NCI-H2227 treated with DMSO at 0.1 percent for 48 hours (cell line): ENCODE results near the gene E2F7.

Experiments
- DNase-seq: peaks from one replicate; lab custom pipeline; 2025; lab: John Stamatoyannopoulos, UW

Gene E2F7

GRCh38 chr12:77016606-77017005, 48.8 kb downstream of the E2F7 start:
- DNase-seq = no peak

- DNase-seq = no peak
Measured at GRCh38 chr12:77013091-77013490, 52.3 kb downstream of the E2F7 start.

- peak; percentile 98 for DNase-seq
Measured at GRCh38 chr12:77010691-77011548, 54.4 kb downstream of the E2F7 start.

DNA sequence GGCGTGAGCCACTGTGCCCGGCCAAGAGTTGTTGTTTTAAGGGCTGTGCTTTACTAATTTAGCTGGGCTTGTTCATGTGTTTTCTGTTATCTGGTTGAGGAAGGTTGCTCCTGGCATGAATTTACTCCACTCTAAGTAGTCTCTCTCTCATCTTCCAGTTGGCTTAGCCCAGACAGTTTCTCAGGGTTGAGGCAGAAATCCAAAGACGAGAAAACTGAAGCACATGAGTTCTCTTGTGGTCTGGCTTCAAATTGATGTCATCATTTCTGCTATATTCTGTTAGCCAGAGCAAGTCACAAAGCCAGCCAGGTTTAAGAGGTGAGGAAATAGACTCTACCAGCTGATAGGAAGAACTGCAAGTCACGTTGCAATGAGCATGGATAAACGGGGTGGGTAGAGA, 57.9 kb downstream of the E2F7 start:
- no peak for DNase-seq

- no peak for DNase-seq
Measured at GRCh38 chr12:77005611-77006098, 59.7 kb downstream of the E2F7 start.

GRCh38 chr12:77003914-77004313, 61.5 kb downstream of the E2F7 start:
- no peak for DNase-seq

GRCh38 chr12:77003246-77003645, 62.1 kb downstream of the E2F7 start:
- no peak for DNase-seq

- no peak for DNase-seq
Measured at GRCh38 chr12:77002382-77002781, 63.0 kb downstream of the E2F7 start.

DNA sequence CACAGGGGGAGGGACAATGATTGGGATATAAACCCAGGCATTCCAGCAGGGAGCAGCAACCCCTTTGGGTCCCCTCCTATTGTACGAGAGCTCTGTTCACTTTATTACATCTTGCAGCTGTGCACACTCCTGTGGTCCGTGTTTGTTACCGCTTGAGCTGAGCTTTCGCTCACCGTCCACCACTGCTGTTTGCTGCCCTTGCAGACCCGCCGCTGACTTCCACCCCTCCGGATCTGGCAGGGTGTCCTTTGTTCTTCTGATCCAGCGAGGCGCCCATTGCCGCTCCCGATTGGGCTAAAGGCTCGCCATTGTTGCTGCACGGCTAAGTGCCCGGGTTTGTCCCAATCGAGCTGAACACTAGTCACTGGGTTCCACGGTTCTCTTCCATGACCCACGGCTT, 64.1 kb downstream of the E2F7 start:
- peak; percentile 77 for DNase-seq

GRCh38 chr12:76998908-76999556, 66.3 kb downstream of the E2F7 start:
- DNase-seq = peak; percentile 75

GRCh38 chr12:76998386-76998785, 67.0 kb downstream of the E2F7 start:
- no peak for DNase-seq

DNA sequence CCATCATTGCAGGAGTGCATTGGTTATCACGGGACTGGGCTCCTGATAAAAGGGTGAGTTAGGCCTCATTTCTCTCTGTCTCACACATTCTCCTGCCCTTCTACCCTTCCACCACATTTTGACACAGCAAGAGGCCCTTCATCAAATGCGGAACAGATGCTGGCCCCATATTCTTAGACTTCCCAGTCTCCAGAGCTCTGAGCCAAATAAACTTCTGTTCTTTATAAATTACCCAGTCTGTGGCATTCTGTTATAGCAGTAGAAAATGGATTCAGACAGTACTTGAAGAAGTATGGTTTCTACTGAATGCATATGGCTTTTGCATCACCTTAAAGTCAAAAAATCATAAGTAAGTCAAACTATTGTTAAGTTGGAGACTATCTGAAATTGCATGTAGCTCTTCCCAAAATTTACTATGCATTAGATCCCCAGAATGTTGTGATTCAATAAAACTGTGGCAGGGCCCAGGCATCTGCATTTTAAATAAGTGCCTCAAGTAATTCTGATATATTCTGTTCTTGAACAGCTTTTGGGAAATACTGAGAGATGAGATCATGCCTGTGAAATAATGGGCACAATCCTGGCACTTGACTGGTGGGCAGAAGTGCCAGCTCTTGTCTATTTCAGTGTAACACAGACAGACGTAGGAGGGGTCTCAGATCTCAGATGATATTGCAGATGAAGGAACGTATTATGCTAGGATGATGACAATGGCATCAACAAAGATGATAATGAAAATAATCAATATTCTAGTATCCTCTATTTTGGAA, 68.2 kb downstream of the E2F7 start:
- DNase-seq = no peak

DNA sequence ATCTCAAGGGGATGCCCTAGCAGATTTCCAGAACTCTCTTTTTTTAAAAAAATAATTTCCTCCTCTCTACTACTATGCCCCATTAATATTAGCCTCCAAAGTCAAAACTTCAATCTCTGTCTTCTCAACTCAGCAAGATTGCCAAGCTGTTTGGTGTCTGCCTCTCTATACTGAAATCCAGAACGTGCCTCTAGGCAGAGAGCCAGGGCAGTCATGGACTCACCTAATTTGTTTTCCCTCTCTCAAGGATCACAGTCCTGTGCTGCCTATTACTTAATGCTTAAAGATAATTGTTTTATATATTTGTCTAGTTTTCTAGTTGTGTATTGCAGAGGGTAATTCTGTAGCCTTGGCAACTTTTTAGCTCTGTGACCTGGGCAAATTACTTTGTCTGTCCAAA, 74.7 kb downstream of the E2F7 start:
- no peak for DNase-seq

DNA sequence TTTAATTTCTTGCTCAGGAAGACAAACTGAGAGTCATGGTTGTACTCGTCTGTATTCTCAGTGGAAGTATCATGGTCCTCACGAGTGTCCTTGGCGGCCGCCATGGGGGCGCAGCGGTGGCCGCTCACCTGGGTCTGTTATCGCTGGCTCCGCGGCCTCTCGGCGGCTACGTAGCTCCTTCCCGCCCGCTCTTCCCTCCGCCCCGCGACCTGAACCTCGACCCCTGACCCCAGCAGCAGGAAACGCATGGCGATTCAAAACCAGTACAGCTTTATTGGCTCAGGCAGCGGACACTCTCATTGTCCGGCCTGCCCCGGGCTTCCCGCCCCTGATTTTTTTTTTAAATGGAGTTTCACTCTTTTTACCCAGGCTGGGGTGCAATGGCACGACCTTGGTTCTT, 80.8 kb downstream of the E2F7 start:
- DNase-seq = no peak

GRCh38 chr12:76983420-76983819, 81.9 kb downstream of the E2F7 start:
- no peak for DNase-seq

DNA sequence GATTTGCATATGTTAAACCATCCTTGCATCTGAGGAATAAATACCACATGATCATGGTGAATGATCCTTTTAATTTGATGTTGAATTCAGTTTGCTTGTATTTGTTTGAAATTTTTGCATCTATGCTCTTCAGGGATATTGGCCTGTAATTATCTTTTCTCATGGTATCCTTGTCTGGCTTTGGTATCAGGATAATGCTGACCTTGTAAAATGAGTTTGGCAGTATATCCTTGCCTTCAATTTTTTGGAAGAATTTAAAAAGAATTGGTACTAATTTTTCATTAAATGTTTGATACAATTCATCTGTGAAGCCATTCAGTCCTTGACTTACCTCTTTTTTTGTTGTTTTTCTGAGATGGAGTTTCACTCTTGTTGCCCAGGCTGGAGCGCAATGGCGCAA, 85.2 kb downstream of the E2F7 start:
- no peak for DNase-seq

- no peak for DNase-seq
Measured at GRCh38 chr12:76976777-76977382, 88.5 kb downstream of the E2F7 start.
